ENCODE measurements around the gene ATP2B3.

Gene ATP2B3

GRCh38 chrX:153511784-153512500 lies 5.5 kb upstream of the ATP2B3 start:
- no peak for DNase-seq

GRCh38 chrX:153512501-153512893 lies 4.9 kb upstream of the ATP2B3 start:
- no peak for DNase-seq

GRCh38 chrX:153513265-153513664 lies 4.2 kb upstream of the ATP2B3 start:
- DNase-seq, result no peak

- no peak for DNase-seq
These were observed 3.2 kb upstream of the ATP2B3 start for GRCh38 chrX:153514259-153514658.

GRCh38 chrX:153515435-153515834 lies 2.0 kb upstream of the ATP2B3 start:
- no peak for DNase-seq

GRCh38 chrX:153516073-153516472 lies 1.4 kb upstream of the ATP2B3 start:
- DNase-seq, result no peak

GRCh38 chrX:153517946-153518834 lies 748 bp downstream of the ATP2B3 start:
- DNase-seq, result no peak

- no peak for DNase-seq
These were observed 2.3 kb downstream of the ATP2B3 start for GRCh38 chrX:153519569-153520286.

GRCh38 chrX:153520287-153520917 lies 3.0 kb downstream of the ATP2B3 start:
- DNase-seq, result no peak

GRCh38 chrX:153521034-153521433 lies 3.6 kb downstream of the ATP2B3 start:
- no peak for DNase-seq

GRCh38 chrX:153522259-153522658 lies 4.8 kb downstream of the ATP2B3 start:
- DNase-seq, result no peak

- DNase-seq, result no peak
These were observed 5.8 kb downstream of the ATP2B3 start for GRCh38 chrX:153523269-153523668.

- no peak for DNase-seq
These were observed 6.8 kb downstream of the ATP2B3 start for GRCh38 chrX:153524234-153524633.

GRCh38 chrX:153525451-153525850 lies 8.0 kb downstream of the ATP2B3 start:
- no peak for DNase-seq

- no peak for DNase-seq
These were observed 8.6 kb downstream of the ATP2B3 start for GRCh38 chrX:153526042-153526441.

- no peak for DNase-seq
These were observed 9.4 kb downstream of the ATP2B3 start for GRCh38 chrX:153526801-153527200.

- DNase-seq, result no peak
These were observed 9.8 kb downstream of the ATP2B3 start for GRCh38 chrX:153527208-153527607.

GRCh38 chrX:153530411-153531129 lies 13.1 kb downstream of the ATP2B3 start:
- no peak for DNase-seq

GRCh38 chrX:153533091-153533490 lies 15.6 kb downstream of the ATP2B3 start:
- DNase-seq, result no peak

- DNase-seq, result no peak
These were observed 19.6 kb downstream of the ATP2B3 start for GRCh38 chrX:153537080-153537479.

GRCh38 chrX:153537526-153538295 lies 20.3 kb downstream of the ATP2B3 start:
- DNase-seq, result no peak

GRCh38 chrX:153538424-153538823 lies 21.0 kb downstream of the ATP2B3 start:
- DNase-seq, result no peak
